GM18867 (cell line): ENCODE results near the gene PADI6.
"Not testable (repeated sequence)": the region's sequence is repeated elsewhere in the genome, so short reads cannot be mapped to it uniquely, and the experiment has no call there.

Source experiments
- ATAC-seq: cut with Tn5 transposase; IDR thresholded peaks from one replicate; pipeline ENCODE4 v1.9.1; 2021; ENCODE audit warnings: mild to moderate bottlenecking, moderate library complexity; ENCODE audit not compliant: unreplicated experiment

PADI6 gene

DNA sequence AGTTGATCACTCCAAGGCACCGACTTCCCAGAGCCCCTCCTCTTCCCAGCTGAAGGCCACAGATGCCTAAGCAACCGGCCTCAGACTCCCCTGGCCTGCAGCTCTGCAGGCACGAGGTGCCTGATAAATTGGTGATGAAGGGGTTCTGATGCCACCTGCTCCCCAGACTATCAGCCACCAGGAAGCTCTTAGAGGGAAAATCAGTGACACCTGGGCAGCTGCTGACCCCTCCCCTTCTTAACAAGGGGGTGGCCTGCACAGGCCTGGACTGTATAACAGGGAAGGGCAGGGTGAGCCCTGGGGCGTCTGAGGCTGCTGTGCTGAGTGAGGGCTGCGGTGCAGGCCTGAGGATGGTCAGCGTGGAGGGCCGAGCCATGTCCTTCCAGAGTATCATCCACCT, at the start of gene PADI6:
Gene PADI6 (plus strand): TSS at position 301 of the 400 bp plus-strand sequence. CDS start 50 bp downstream, at position 351.
- no peak for ATAC-seq

DNA sequence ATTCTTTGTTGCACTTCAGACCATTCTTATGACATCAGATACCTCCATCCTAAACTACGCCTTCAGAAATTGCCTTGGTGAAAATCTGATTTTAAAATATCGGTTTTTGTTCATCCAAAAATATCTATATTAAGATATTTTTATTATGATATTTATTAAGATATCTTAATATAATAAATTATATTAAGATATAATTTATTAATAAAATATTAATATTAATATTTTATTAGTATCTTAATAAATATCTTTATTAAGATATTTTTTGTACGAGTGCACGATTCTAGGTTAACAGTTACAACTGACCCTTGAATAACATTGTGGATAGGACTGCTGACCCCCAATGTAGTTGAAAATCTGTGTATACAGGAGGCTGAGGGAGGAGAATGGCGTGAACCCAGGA, 43.1 kb upstream of the PADI6 start:
- ATAC-seq = no peak

DNA sequence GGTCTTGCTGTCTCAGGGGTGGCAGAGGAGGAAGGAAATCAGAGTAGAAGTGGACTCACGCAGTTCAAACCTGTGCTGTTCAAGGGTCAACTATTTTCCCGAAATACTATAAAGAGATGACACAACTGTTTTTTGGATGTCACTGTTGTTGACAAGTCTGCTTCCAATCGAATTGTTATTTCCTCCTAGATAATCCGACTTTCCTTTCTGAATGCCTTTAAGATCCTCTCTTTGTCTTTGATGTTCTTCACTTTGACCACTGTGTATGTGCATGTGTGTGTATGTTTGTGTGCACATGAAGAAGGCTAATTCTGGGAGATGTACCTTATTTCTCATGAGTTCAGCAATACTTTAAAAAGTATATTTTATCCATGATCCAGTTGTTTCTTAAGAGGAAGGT, 42.4 kb upstream of the PADI6 start:
- ATAC-seq = no peak

DNA sequence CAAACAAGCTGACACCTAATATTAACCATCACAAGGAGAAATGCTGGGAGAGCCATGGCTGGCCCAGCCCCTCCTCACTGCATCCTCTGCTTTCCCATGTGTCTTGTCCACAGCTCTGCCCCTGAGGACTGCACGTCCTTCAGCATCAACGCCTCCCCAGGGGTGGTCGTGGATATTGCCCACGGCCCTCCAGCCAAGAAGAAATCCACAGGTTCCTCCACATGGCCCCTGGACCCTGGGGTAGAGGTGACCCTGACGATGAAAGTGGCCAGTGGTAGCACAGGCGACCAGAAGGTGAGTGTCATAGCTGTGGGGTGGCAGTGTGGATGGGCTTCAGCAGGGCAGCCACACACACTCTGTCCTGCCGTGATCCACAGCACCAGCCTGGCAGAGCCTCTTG, 41.1 kb upstream of the PADI6 start:
- no peak for ATAC-seq

DNA sequence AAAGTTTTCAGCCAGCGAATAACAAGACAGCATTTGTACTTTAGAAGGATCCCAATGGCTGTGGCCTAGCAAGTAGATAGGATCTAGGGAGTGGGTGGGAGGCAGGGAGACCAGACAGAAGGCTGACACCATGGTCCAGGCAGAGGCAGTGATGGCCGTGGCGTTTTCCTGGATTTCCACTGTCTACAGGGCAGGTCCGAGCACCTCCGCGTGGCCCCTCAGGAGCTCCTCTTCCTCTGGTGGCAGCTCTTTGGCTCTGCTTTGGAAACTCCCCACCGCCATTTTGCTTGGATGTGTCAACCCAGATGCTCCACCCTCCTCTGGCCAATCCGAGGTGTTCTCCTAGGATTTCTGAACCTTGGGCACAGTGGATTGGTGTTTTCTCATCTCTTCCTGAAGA, 38.9 kb upstream of the PADI6 start:
- ATAC-seq = no peak

DNA sequence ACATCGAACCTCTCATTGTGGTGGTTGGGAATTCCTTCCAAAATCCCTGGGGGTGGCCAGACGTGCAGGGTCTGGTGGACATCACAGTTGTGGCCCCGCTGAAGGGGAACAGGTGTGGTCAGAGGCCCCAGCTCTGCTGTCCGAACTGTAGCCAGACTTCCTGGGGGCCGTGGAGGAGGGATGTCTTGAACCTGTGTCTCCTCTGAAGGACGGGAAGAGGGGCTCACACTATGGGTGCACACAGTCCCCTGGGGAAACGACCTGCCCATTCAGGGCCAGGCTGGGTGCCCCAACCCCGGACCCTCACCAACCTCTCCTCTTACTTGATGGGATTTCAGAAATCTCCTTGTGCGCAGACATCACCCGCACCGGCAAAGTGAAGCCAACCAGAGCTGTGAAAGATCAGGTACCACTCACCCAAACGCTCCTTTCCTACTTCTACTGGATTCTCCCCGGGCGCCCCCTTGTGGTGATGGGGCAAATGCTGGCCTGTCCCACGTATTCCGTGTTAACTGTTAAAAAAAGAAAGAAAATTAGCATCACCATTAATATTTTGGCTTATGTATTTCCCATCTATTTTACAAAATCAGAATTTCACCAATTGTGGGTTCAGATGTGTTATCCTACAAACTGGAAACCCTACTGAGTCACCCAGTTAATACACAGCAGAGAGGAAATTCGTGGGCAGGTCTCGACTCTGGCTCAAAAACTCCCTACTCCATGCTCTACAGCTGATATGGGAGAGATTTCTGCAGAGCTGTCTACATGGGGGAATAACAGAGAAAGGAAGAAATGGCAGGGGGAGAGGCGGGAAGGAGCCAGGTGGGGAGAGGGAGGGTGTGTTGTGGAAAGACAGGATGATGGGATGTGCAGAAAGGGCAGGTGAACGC, 35.9 kb upstream of the PADI6 start:
- ATAC-seq = no peak

DNA sequence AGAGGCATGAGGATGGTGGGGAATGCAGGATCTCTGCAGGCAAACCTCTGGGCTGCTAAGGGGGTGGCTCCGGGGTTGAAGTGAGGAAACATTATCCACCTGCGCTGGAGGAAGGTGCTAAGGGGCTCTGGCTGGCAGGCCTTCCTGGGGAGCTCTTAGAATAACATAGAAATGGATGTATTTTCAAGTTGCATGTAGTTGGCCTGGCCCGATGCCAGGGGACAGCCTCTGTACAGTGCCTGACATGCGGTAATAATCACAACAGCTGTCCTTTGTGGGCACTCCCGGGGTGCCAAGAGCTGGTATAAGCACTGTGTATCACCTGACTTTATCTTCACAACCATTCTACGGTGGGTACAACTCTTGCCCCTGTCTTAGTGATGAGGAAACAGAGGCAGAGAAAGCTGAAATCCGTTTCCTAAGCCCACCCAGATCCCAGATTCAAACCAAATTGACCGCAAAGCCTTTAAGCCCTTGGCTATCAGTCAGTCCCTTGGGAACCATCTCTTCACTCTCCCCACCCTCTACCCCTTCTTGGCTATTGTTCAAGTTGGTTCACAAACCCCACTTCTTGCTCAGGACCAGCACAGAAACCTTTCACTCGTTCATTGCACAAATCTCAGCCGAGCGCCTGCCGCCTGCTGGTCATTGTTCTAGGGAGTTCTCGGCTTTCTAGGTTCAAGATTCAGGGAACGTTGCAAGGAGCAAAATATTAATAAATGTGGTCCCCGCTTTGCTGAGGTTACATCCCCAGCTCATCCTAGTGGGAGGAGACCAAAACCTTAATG, 33.1 kb upstream of the PADI6 start:
- ATAC-seq = no peak

DNA sequence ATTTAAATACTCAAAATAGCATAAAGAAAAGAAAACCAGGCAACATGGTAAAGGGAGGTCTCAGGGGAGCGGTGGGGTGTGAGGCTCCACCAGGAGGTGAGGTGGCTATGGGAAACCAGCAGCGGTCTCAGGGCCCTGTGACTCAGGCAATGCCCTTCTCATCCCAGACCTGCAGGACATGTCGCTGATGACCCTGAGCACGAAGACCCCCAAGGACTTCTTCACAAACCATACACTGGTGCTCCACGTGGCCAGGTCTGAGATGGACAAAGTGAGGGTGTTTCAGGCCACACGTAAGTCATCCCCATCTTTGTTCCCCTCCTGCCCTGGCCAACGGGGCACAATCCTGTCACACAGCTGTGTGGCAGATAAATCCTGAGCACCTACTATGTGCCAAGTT, 32.5 kb upstream of the PADI6 start:
- ATAC-seq = no peak

DNA sequence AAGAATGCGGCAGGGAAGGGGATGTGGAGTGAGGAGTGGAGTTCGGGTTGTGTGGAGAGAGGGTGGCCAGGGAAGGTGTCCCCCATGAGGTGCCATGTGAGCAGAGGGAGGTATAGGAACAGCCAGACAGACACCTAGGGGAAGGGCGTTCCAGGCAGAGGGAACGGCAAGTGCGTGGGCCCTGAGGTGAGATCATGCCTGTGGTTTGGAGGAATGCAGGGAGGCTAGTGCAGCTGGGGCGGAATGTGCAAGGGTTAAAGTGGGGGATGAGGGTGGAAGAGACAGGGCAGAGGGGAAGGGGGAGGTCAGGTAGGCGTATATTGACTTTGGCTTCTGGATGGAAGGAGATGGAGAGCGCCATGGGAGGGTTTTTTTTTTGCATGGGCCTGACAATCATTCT, 31.6 kb upstream of the PADI6 start:
- no peak for ATAC-seq

DNA sequence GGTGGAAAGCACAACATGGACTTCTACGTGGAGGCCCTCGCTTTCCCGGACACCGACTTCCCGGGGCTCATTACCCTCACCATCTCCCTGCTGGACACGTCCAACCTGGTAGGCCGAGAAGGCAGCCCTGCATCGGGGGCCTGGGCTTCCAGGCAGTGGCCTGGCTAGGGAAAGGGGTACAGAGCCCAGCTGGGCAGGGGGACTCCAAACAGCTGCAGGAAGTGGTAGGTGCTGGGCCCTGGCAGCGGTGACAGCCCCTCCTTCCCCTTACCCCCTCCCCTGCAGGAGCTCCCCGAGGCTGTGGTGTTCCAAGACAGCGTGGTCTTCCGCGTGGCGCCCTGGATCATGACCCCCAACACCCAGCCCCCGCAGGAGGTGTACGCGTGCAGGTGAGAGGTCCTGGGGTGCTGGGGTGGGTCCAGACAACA, 30.0 kb upstream of the PADI6 start:
- ATAC-seq = no peak

DNA sequence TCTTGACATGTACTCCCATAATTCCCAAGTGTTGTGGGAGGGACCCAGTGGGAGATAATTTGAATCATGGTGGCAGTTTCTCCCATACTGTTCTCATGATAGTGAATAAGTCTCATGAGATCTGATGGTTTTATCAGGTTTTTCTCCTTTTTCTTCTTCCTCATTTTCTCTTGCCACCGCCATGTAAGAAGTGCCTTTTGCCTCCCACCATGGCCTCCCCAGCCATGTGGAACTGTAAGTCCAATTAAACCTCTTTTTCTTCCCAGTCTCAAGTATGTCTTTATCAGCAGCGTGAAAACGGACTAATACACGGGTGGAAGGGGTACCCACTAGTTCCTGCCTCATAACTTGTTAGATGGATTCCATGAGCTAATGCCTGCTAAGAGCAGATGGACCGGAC, 26.5 kb upstream of the PADI6 start:
- ATAC-seq = not testable (repeated sequence)

DNA sequence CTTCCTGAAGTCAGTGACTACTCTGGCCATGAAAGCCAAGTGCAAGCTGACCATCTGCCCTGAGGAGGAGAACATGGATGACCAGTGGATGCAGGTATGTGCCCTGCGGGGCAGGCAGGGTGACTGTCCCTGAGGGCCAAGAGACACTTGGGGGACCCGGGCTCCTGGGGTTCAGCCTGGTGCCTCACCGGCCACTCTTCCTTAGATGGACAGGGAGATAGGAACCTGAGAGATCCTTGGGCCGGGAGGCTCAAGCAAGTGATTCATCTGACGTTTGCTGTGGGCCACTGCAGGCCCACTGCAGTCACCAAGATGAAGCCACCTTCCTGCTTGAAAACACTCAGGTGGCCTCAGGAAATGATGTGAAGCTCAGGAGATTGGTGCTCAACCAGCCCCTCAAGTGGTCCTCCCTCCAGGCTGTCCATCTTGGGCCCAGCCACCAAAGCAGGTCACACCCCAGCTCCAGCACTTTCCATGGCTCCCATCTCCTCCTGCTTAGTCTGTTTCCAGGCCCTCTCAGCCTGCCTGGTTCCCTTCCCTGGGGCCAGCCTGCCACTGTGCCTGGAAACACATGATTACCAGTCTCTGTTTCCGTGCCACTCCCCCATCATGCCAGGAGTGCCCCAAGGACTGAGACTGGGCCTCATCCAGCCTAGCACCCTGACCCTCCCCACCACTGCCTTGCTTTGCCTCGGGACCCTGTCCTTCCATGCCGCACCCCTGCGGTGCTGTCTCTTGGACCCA, 25.8 kb upstream of the PADI6 start:
- no peak for ATAC-seq

DNA sequence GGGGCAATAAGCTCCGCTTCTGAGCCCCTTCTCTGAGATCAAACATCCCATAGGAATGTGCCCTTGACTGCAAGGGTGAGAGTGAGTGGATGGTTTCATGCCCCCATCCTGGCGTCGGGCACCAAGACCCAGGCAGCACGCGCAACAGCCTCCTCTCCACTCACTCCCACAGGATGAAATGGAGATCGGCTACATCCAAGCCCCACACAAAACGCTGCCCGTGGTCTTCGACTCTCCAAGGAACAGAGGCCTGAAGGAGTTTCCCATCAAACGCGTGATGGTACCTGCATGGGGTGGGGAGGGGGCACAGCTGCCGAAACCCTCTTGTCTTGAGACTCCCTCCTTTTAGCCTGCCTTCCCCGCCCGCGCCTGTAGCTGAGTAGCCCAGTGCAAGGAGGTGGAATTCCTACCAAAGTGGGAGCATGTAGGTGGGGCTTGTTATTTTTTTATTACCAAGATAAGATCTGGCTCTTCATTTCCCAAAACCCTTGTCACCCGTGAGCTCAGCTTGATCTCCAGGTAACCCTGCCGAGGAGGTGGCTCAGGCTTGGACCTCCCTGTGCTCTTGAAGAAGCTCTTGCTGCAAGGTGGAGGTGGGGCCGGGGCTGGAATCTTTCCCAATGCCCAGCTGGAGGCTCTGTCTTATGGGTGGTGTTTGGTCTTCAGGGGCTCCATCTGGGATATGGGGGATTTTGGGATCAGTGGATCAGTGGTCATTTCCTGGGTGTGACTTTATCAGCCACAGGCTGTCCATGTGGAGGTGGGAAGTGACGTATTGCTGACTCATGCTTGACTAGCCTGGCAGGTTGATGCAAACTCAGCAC, 24.0 kb upstream of the PADI6 start:
- ATAC-seq = no peak

DNA sequence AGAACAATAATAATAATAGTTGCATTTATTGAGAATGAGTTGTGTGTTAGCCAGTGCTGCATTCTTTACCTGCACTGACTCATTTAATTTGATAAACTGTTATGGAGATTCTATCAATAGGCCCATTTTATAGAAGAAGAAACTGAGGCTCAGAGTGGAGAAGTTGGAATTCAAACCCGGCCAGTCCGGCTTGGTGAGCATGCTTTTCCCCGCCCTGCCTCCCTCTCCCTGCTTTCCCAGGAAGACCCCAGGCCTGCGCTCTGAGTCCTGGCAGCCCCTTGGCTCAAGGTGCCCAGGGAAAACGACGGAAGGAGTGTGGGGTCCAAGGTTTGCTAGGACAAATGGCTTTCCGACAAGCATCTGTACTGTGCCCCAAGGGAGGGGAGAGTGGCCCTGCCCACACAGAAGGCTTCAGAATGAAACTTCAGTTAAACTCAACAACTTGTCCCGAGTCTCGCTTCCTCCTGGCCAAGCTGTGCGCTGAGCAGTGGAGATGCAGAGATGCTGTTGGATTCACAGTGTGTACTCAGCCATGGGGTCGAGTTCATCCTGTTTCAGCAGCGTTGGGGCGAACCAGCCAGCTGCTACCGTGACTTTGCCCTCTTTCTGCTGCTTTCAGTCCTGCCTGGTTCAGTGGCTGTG, 23.3 kb upstream of the PADI6 start:
- no peak for ATAC-seq

DNA sequence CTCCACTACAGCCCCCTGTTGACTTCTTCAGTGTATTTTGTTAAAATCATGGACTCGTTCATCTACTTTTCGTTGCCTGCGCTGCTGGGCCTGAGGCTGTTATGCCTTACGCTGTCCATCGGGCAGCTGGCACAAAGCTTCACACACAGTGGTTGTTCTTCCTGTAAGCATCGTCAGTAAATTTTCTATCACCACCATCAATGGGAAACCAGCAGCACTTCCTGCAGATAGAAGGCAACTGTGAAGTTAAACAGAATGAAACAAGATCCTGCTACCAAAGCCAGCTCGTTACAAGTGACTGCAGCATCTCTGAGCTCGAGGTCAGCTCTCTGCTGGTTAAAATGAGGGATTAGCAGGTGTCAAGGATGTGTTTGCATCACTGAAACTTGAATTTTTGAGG, 21.9 kb upstream of the PADI6 start:
- no peak for ATAC-seq

DNA sequence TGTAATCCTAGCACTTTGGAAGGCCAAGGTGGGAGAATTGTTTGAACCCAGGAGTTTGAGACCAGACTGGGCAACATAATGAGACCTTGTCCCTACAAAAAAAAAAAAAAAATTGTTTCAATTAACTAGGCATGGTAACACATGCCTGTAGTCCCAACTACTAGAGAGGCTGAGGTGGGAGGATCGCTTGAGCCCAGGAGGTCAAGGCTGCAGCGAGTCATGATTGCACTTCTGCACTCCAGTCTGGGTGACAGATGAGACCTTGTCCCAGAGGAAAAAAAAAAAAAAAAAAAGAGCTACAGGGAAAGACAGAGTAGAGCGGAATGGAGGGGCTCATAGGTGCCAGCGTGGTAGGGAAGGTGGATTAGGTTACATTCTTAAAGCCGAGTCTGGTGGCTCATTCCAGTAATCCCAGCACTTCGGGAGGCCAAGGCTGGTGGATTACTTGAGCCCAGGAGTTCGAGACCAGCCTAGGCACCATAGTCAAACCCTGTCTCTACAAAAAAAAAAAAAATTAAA, 21.0 kb upstream of the PADI6 start:
- ATAC-seq = no peak

DNA sequence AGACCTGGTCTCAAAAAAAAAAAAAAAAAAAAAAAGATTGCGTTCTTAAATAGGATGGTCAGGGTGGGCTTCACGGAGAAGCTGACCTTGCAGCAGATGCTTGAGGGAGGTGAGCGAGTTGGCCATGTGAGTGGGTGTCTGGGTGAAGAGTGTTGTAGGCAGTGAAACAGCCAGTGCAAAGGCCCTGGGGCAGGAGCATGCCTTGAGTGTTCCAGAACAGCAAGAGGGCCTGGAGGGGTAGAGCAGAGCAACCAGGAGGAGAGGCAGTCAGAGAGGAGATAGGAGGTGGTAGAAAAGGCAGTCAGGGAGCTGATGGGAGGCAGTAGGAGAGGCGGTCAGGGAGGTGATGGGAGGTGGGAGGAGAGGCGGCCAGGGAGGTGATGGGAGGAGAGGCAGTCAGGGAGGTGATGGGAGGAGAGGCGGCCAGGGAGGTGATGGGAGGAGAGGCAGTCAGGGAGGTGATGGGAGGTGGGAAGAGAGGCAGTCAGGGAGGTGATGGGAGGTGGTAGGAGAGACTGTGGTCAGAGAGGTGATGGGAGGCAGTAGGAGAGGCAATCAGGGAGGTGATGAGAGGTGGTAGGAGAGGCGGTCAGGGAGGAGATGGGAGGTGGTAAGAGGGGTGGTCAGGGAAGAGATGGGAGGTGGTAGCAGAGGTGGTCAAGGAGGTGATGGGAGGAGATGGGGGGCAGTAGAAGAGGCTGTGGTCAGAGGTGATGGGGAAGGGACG, 20.2 kb upstream of the PADI6 start:
- no peak for ATAC-seq

DNA sequence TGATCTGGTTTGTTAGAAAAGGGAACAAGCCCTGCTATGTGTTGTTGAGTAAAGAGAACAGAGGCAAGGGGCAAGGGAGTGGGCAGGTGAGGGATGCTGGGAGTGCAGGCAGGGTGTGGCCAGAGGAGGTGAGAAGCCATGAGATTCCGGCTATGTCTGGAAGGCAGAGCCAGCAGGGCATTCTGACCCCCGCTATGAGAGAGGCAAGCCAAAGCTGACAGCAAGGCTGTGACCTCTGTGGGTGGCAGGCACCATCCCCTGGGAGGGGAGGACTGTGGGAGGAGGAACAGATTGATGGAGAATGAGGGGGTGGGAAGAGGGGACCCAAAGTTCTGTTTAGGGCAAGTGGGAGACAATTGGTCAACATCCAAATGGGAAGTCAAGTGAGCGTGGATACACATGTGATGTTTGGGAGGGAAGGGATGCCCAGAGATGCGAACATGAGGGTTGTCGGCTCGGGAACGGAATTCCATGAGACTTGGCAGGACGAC, 19.5 kb upstream of the PADI6 start:
- no peak for ATAC-seq

DNA sequence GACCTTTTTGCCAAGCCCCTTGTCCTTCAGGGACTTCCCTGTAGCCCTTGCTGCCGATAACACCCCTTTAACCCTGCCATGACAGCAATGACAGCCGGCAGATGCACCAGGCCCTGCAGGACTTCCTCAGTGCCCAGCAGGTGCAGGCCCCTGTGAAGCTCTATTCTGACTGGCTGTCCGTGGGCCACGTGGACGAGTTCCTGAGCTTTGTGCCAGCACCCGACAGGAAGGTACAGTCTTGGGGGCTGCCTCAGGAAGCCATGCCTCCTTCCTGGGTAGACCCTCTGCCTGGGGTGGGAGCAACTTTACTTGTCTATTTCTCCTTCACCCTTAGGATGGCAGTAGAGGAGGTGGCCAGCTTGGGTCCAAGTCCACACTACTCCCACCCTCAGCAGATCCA, 16.1 kb upstream of the PADI6 start:
- ATAC-seq = no peak
